Osteocyte (in vitro differentiated cells): Measurements from ENCODE around the gene SLC6A12. TPM values are rescaled to one million over a fixed set of nuclear protein-coding genes. Genes with fewer than 3 reads are reported as not detected.

Experiments
- DNase-seq: peaks from one replicate; pipeline ENCODE4 v3.0.0; 2021; ENCODE audit warnings: mixed read lengths; ENCODE audit not compliant: unreplicated experiment; ENCODE audit errors: extremely low spot score
- H3K27ac Mint-ChIP-seq: one replicate; pipeline ENCODE4 v1.8.0; 2021; ENCODE audit warnings: mild to moderate bottlenecking, mixed read lengths; ENCODE audit not compliant: unreplicated experiment
- H3K27me3 Mint-ChIP-seq: one replicate; pipeline ENCODE4 v1.8.0; 2021; ENCODE audit warnings: mixed read lengths; ENCODE audit not compliant: unreplicated experiment
- H3K36me3 Mint-ChIP-seq: one replicate; pipeline ENCODE4 v1.8.0; 2021; ENCODE audit warnings: mixed read lengths; ENCODE audit not compliant: unreplicated experiment
- H3K4me1 Mint-ChIP-seq: one replicate; pipeline ENCODE4 v1.8.0; 2021; ENCODE audit warnings: mixed read lengths; ENCODE audit not compliant: unreplicated experiment
- H3K4me3 Mint-ChIP-seq: one replicate; pipeline ENCODE4 v1.8.0; 2021; ENCODE audit warnings: mild to moderate bottlenecking, moderate library complexity, mixed read lengths; ENCODE audit not compliant: unreplicated experiment
- H3K9me3 Mint-ChIP-seq: one replicate; pipeline ENCODE4 v1.8.0; 2021; ENCODE audit warnings: mixed read lengths; ENCODE audit not compliant: unreplicated experiment
- long read RNA-seq: library from polyadenylated mRNA; unstranded; transcript quantifications from one replicate; pipeline ENCODE4 v2.0.0, GENCODE V29; 2021
- total RNA-seq: library from RNA; stranded (reverse); gene quantifications from 2 replicates; pipeline ENCODE4 v1.2.1, GENCODE V29; 2021
- TF ChIP-seq, protein P1 (sequence below): fragments of 200-600 bp; sonication (generic); IDR thresholded peaks from 2 replicates; pipeline ENCODE4 v1.5.0; 2021; ENCODE audit warnings: antibody characterized with exemption, mild to moderate bottlenecking, moderate library complexity

The SLC6A12 gene
- not detected in 2 replicates for total RNA-seq
- long read RNA-seq, partial matches to known transcripts = 0 of 1 reads
- long read RNA-seq, other reads (novel, unspliced or antisense) = 1 of 1 reads

DNA sequence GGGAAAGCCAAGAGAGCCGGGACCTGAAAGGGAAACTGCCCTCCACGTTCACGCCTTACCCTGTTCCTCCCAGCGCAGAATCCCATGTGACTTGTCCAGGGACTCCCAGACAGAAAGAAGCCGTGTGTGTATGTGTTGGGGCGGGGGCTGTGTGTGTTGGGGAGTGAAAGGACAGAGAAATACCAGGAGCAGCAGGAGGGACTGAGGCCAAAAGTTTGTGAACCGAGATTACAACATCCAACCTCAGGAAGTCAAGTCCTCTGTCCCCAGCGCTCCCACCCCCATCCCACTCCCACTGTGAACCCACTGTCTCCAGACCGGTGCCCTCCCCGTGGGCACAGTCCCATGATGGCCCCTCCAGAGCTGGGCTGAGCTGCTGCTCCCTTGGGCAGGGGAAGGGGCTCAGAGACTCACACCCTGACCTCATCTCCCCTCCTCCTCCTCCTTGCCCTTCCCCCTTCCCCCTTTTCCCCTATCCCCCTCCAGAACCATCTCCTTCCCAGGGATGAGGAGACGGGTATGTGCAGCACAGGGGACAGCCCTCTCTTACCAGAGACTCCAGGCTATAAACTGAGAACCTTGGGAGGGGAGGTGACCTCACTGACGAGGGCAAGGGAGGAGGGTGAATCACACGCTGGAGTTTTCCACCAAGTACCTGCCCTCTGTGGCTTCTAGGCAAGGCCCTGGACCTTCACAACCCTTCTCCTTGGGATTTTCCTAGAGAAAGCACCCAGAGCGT is at the start of gene SLC6A12:
SLC6A12 (minus strand) TSS at position 155 of the 739 bp plus-strand sequence. CDS start 4,171 bp downstream, outside the sequence.
- TF ChIP-seq, protein P1, sequence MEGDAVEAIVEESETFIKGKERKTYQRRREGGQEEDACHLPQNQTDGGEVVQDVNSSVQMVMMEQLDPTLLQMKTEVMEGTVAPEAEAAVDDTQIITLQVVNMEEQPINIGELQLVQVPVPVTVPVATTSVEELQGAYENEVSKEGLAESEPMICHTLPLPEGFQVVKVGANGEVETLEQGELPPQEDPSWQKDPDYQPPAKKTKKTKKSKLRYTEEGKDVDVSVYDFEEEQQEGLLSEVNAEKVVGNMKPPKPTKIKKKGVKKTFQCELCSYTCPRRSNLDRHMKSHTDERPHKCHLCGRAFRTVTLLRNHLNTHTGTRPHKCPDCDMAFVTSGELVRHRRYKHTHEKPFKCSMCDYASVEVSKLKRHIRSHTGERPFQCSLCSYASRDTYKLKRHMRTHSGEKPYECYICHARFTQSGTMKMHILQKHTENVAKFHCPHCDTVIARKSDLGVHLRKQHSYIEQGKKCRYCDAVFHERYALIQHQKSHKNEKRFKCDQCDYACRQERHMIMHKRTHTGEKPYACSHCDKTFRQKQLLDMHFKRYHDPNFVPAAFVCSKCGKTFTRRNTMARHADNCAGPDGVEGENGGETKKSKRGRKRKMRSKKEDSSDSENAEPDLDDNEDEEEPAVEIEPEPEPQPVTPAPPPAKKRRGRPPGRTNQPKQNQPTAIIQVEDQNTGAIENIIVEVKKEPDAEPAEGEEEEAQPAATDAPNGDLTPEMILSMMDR = no peak
- H3K36me3 Mint-ChIP-seq = no peaks in the 10 kb centered on the region
- peaks cover 77% of the 10 kb centered on the region for H3K27me3 Mint-ChIP-seq
- DNase-seq = no peak
- no peak within 1 kb of the TSS for H3K27ac Mint-ChIP-seq
- no peak within 1 kb of the TSS for H3K4me3 Mint-ChIP-seq
- peaks cover 2% of the 10 kb centered on the region for H3K4me1 Mint-ChIP-seq
- H3K9me3 Mint-ChIP-seq = no peaks in the 10 kb centered on the region

DNA sequence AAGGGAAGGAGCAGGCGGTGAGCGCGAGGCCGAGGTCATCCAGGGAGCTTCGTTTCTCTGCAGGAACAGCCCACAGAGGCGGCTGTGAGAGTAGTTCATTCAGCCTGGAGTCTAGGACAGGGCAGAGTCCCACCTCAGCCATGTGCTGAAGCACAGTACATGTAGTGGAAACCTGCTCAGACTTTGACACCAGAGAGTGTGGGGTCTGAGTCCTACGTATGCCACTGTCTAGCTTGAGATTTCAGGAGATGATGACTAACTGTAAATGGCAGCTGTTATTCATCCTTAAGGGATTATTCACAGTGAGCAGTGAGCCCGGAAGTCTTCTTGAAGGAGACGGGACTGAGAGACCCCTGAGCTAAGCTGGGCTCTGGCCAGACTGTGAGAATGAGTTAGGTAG is 49.6 kb upstream of the SLC6A12 start:
- H3K27ac Mint-ChIP-seq = no peak overlapping the region
- H3K4me1 Mint-ChIP-seq = peaks cover 4% of the 10 kb centered on the region
- DNase-seq = peak; percentile 53
- TF ChIP-seq, protein P1 = no peak
- peaks cover 35% of the 10 kb centered on the region for H3K27me3 Mint-ChIP-seq
- no peaks in the 10 kb centered on the region for H3K9me3 Mint-ChIP-seq
- H3K36me3 Mint-ChIP-seq = no peaks in the 10 kb centered on the region
- no peak overlapping the region for H3K4me3 Mint-ChIP-seq

DNA sequence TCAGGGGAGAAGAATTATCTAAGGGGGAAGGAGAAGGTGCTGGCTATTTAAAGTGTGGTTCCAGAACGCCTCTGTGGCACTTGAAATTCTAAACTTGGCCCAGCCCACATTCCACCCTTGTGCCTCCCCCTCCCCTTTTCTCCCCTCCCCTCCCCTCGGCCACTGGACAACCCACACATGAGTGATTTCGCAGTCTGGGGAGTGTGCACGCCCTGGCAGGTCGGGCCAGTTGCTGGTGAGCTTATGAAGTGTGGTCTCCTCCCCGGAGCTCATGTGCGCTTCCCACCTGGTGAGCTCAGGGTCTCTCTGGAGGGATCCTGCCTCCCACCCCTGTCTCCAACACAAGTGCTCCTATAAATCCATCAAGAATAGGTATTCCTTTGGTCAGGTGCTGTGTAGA is 48.9 kb upstream of the SLC6A12 start, which contains the start of gene SLC6A13:
SLC6A13 (minus strand) TSS at position 20 of the 400 bp plus-strand sequence. CDS start 2,784 bp downstream, outside the sequence.
- peaks cover 4% of the 10 kb centered on the region for H3K4me1 Mint-ChIP-seq
- no peak within 1 kb of the TSS for H3K4me3 Mint-ChIP-seq
- H3K36me3 Mint-ChIP-seq = no peaks in the 10 kb centered on the region
- peak; percentile 48 for DNase-seq
- peaks cover 43% of the 10 kb centered on the region for H3K27me3 Mint-ChIP-seq
- TF ChIP-seq, protein P1 = no peak
- H3K27ac Mint-ChIP-seq = no peak within 1 kb of the TSS
- H3K9me3 Mint-ChIP-seq = no peaks in the 10 kb centered on the region

DNA sequence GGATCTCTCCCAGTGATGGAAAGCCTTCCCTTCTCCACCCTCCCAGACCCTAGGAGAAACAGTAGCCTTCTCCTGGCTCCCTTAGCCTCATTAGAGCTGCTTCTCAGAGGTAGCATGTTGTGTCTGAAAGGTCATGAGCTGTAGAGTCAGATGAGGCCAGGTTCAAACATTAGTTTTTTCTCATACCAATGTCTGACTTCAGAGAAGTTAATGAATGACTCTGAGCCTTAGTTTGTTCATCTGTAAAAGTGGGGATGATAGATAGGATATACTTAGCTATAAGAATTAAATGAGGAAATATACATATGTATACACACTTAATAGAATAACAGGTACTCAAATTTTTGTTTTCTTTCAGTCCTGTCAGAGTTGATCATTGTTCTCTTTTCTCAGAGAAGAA is 48.2 kb upstream of the SLC6A12 start:
- Mint-ChIP-seq H3K4me3 (no peak overlapping the region), H3K27ac (no peak overlapping the region), H3K36me3 (no peaks in the 10 kb centered on the region), H3K9me3 (no peaks in the 10 kb centered on the region), H3K4me1 (no peaks in the 10 kb centered on the region), H3K27me3 (peaks cover 46% of the 10 kb centered on the region)
- no peak for DNase-seq
- TF ChIP-seq, protein P1 = no peak

DNA sequence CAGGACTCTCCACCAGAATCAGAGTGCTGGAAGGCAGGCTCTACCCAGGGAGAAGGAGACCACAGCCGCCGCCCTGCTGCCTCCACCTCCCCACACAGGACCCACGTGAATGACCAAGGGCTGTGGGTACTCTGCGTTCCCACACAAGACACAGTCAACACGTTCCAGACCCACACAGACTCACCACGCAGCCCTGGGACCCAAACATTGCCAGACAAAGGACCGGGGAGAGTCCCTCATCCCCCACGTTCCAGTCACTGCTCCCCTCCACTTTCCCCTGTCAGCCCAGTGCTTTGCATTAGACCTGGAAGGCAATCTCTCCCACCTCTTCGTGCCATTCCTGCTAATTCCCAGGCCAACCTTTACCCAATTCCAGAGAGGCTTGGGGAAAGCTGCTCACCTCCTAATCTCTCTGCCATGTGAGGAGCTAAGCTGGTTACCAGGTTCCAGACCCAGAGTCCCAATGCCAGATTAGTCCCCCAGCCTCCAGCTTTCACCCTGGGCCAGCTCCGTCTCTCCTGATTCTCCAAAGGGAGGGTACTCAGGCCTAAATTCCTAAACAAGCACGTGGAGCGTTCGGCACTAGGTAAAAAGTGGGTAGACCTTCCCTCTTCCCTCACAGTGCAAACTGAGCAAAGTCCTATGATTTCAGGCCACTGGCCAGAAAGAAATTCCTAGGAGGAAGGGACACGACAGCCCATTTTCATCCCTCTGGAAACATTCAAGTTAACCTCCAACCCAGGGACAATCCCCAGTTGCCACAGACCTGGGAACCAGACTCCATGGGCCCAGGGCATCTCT is 43.8 kb upstream of the SLC6A12 start:
- H3K27ac Mint-ChIP-seq = no peak overlapping the region
- no peaks in the 10 kb centered on the region for H3K36me3 Mint-ChIP-seq
- no peak overlapping the region for H3K4me3 Mint-ChIP-seq
- TF ChIP-seq, protein P1 = no peak
- peaks cover 56% of the 10 kb centered on the region for H3K27me3 Mint-ChIP-seq
- no peaks in the 10 kb centered on the region for H3K9me3 Mint-ChIP-seq
- H3K4me1 Mint-ChIP-seq = no peaks in the 10 kb centered on the region
- DNase-seq = peak; percentile 72
